GM18505 (cell line): ENCODE measurements around the gene GRIN1.

Source experiments
- ATAC-seq: cut with Tn5 transposase; IDR thresholded peaks from one replicate; pipeline ENCODE4 v1.9.1; 2021; ENCODE audit not compliant: unreplicated experiment
- POLR2A ChIP-seq: IDR thresholded peaks from 4 replicates; pipeline ENCODE4 v1.6.1; 2011; ENCODE audit warnings: borderline replicate concordance; ENCODE audit not compliant: insufficient read depth, insufficient read length; ENCODE audit errors: extremely low read depth

Gene GRIN1

DNA sequence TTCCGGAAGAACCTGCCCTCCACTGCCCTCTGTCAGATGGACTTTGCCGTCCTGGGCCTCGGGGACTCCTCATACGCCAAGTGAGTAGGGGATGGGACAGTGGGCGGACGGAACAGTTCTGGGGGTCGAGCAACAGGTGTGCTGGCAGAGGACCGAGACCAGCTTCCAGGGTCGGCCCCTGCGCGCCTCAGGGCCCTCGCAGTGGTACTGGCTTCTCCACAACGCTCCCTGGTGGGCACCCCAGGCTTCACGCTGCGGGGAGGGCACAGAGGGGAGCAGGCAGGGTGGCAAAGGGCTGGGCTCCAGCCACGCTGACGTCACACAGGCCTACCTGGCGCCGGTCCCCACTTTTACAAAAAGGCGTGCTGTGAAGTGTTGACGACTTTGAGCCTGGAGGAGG, 73.6 kb downstream of the GRIN1 start:
- no peak for TF ChIP-seq POLR2A
- no peak for ATAC-seq

DNA sequence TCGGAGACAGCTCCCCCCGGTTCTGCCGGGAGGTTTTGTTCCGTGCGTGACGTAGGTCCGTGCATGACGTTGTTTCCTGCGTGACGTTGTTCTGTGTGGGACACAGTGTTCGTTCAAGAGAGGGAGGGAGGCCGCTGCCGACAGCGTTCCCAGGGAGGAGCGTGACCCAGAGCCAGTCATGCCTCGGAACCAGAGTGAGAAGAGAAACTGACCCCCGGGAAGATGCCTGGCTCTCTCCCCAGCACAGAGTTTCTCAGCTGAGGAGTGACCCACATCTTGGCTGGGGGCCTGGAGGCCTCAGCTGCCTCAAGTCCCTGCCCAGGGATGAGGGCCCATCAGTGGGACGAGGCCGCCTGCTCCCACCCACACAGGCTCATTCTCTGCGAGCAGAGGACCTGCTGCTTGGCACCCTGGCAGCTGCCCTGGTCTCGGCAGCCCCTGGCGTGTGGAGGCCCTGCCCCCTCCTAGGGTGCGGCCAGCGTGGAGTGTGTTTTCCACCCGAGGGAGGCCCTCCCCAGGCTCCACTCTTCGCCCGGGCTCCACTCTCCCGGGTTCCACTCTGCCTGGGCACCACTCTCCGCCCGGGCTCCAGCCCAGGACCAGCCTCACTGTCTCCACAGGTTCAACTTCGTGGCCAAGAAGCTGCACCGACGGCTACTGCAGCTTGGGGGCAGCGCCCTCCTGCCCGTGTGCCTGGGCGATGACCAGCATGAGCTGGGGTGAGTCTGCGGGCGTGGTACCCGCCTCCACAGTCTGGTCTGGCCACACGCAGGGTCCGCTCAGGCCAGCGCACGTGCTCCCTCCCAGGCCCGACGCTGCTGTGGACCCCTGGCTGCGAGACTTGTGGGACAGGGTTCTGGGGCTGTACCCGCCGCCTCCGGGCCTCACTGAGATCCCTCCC, 74.5 kb downstream of the GRIN1 start:
- no peak for TF ChIP-seq POLR2A
- no peak for ATAC-seq

DNA sequence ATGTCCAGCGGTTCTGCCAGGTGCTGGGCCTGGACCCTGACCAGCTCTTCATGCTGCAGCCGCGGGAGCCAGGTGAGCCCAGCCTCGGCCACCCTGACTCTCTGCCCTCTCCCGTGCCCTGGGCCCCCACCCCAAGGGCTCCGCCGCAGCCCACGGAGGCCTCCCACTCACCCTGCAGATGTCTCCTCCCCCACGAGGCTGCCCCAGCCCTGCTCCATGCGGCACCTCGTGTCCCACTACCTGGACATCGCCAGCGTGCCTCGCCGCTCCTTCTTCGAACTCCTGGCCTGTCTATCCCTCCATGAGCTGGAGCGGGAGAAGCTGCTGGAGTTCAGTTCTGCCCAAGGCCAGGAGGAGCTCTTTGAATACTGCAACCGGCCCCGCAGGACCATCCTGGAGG, 75.7 kb downstream of the GRIN1 start:
- no peak for ATAC-seq
- TF ChIP-seq POLR2A = no peak

DNA sequence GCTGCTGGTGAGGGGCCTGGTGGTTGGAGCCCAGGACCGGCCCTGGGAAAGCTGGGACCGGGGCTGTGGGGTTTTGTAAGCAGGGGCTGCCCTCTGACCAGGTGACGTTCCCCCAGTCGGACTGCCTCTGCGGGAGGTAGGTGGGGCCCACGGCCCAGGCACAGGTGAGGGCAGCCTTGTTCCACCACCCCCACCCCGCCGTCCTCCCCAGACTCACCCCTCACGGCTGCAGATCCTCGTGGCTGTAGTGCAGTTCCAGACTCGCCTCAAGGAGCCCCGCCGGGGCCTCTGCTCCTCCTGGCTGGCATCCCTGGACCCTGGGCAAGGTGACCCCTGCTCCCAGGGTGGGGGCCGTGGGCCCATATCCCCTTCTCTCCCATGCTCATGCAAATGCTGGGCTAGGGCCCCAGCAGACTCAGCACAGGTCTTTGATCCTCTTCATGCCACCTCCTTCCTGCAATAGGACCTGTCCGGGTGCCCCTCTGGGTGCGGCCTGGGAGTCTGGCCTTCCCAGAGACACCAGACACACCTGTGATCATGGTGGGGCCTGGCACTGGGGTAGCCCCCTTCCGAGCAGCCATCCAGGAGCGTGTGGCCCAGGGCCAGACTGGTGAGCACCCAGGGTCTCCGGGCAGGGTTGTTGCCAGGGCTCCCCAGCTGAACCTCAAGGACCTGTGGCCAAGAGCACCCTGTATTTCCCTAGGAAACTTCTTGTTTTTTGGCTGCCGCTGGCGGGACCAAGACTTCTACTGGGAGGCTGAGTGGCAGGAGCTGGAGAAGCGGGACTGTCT, 76.4 kb downstream of the GRIN1 start:
- no peak for ATAC-seq
- no peak for TF ChIP-seq POLR2A

DNA sequence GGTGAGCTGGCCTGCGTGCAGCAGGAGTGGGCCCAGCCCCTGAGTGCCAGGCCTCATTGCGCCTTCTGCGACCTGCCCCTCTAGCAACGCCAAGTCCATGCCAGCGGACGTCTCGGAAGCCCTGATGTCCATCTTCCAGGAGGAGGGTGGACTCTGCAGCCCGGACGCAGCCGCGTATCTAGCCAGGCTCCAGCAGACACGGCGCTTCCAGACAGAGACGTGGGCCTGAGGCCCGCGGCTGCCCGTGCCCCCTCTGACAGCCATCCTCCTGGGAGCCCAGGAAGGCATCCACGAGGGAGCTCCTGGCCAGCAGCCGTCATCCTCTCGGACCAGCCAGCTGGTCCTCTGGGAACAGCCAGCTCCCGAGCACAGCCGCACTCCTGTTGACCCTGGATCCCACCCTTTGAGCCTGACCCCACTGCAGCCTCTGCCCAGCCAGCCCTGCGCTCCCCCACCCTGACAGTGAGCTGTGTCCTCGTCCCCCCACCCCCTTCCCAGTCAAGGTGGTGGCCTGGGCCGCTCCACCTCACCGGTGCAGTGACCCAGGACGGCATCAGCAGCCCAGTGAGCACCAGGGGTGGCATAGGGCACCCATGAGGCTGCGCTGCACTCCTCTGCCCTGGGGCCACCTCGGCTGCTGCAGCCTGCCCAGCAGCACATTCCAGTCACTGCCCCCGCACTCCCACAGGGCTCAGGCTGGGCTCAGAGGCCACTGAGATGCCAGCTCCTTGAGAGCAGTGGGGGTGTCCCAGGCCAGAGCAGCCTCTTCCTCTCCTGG, 77.4 kb downstream of the GRIN1 start:
- TF ChIP-seq POLR2A = no peak
- no peak for ATAC-seq

DNA sequence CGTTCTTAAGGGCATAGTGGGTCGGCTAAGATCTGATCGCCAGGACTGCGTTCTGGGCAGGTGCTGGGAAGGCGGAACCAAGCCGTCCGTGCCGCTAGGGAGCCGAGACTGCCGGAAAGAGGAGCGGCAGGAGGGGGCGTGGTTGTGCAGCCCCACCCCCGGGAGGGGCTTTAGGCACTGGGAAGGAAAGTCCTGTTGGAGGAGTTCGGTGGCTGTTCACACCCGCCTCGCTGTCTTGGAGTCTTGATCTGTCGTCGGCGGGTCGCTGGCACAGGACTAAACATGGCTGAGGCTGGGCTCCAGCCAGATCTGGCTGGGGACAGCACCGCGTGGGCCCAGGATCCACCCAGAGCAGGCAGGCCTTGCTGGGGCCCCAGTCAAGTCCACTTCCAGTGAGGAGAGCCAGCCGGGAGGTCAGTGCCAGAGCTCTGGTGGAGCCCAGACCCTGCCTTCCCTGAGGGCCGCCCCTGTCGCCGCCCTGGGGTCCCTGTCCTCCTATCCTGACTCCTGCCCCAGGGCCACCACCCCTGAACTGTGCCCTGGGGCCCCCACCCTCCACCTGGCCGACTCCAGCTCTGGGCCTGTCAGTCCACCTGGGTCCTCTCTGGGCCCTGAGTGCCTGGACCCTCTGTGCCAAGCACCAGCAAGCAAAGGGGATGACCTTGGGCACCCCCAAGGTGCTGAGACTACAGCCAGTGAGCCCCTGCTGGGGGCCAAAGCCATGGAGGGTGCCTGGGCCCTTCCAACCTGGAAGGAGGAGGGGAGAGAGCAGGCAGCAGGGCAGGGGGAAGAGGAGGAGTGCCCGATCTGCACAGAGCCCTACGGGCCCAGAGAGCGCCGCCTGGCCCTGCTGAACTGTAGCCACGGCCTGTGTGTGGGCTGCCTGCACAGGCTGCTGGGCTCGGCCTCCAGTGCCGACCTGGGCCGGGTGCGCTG, 78.6 kb downstream of the GRIN1 start:
- no peak for ATAC-seq

DNA sequence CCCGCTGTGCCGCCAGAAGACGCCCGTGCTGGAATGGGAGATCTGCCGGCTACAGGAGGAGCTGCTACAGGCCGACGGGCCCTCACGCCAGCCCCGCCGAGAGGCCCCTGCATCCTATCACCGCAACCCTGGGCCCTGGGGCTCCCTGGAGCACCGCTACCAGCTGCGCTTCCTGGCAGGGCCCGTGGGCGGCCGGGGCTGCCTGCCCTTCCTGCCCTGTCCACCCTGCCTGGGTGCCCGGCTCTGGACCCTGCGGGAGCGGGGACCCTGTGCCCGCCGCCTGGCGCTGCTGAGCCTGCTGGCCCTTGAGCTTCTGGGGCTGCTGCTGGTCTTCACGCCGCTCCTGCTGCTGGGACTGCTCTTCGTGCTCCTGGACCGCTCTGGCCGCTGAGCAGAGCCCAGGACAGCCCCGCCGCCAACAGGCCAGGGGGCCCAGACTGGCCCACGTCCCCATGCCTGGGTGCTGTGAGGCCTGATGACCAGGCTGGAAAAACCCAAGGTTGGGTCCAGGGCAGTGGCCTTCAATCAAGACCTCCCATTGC, 79.3 kb downstream of the GRIN1 start:
- TF ChIP-seq POLR2A = no peak
- no peak for ATAC-seq

More for the DNA sequence above, 78.6 kb downstream of the GRIN1 start:
- TF ChIP-seq POLR2A = no peak
